ENCODE results near the gene ZNF764. TPM values are rescaled to one million over a fixed set of nuclear protein-coding genes. Genes with fewer than 3 reads are reported as not detected.

ZNF764 gene
- total RNA-seq, 4 donors from 2014 or later: 5.5 to 10.5 (median 8.7) TPM

Other genes with a start within 250 kb of the ZNF764 start
- gene CD2BP2, start 203.1 kb downstream of the ZNF764 start, total RNA-seq: 10 to 100 TPM; 21.6 to 34.9 (median 27.7) TPM
- gene TBC1D10B, start 187.9 kb downstream of the ZNF764 start, total RNA-seq: 10 to 100 TPM; 34.4 to 43.2 (median 38.4) TPM
- gene MYL11, start 183.6 kb downstream of the ZNF764 start, total RNA-seq: not detected
- gene SEPTIN1, start 175.8 kb downstream of the ZNF764 start, total RNA-seq: 1 to 10 TPM in 2 of 4 donors, under 1 TPM in 1, not detected in 1; 0.52 to 2.3 (median 1.3) TPM
- 10 to 100 TPM in 1 of 4 donors, 1 to 10 TPM in 3; 6.3 to 12.1 (median 8.1) TPM for gene ZNF48, start 163.0 kb downstream of the ZNF764 start, total RNA-seq
- 10 to 100 TPM in 1 of 4 donors, 1 to 10 TPM in 3; 4.9 to 14.3 (median 7.3) TPM for gene ZNF771, start 150.8 kb downstream of the ZNF764 start, total RNA-seq
- 10 to 100 TPM; 17.2 to 26.0 (median 20.0) TPM for gene DCTPP1, start 128.3 kb downstream of the ZNF764 start, total RNA-seq
- 10 to 100 TPM; 16.8 to 26.2 (median 22.2) TPM for gene SEPHS2, start 112.5 kb downstream of the ZNF764 start, total RNA-seq
- 1 to 10 TPM in 2 of 4 donors, under 1 TPM in 2; 0.47 to 4.3 (median 1.9) TPM for gene ITGAL, start 85.6 kb downstream of the ZNF764 start, total RNA-seq
- 10 to 100 TPM; 30.5 to 41.3 (median 36.6) TPM for gene ZNF768, start 31.8 kb downstream of the ZNF764 start, total RNA-seq
- gene ZNF747, start 23.5 kb downstream of the ZNF764 start, total RNA-seq: 10 to 100 TPM in 3 of 4 donors, 1 to 10 TPM in 1; 9.4 to 15.4 (median 11.5) TPM
- gene ZNF688, start 13.3 kb upstream of the ZNF764 start, total RNA-seq: 10 to 100 TPM in 3 of 4 donors, 1 to 10 TPM in 1; 9.9 to 33.0 (median 20.0) TPM
- 10 to 100 TPM in 3 of 4 donors, 1 to 10 TPM in 1; 9.8 to 24.5 (median 11.2) TPM for gene ZNF785, start 27.3 kb upstream of the ZNF764 start, total RNA-seq
- 10 to 100 TPM in 1 of 4 donors, 1 to 10 TPM in 3; 5.3 to 11.2 (median 6.0) TPM for gene ZNF689, start 52.0 kb upstream of the ZNF764 start, total RNA-seq
- gene PRR14, start 92.6 kb upstream of the ZNF764 start, total RNA-seq: 10 to 100 TPM; 56.7 to 68.8 (median 62.1) TPM
- gene FBRS, start 100.1 kb upstream of the ZNF764 start, total RNA-seq: 10 to 100 TPM; 64.5 to 81.3 (median 73.1) TPM
- 10 to 100 TPM; 42.9 to 50.0 (median 44.6) TPM for gene SRCAP, start 140.8 kb upstream of the ZNF764 start, total RNA-seq
- 10 to 100 TPM; 24.8 to 54.9 (median 36.1) TPM for gene PHKG2, start 190.1 kb upstream of the ZNF764 start, total RNA-seq
- 1 to 10 TPM; 3.8 to 6.7 (median 5.0) TPM for gene CFAP119, start 203.7 kb upstream of the ZNF764 start, total RNA-seq
- gene RNF40, start 203.9 kb upstream of the ZNF764 start, total RNA-seq: 10 to 100 TPM; 65.6 to 89.7 (median 76.5) TPM
- gene ZNF629, start 228.8 kb upstream of the ZNF764 start, total RNA-seq: 10 to 100 TPM; 11.5 to 22.9 (median 16.1) TPM